K562 (cell line): ENCODE measurements around the gene RYR1. TPM values are rescaled to one million over a fixed set of nuclear protein-coding genes. Genes with fewer than 3 reads are reported as not detected.

Experiments used
- ATF6 ChIP-seq: sonication (generic); formaldehyde crosslinking; IDR thresholded peaks from 2 replicates; pipeline ENCODE4 v1.4.0; 2020; ENCODE audit warnings: mild to moderate bottlenecking, missing genetic modification reagents
- CBFA2T2 ChIP-seq: fragments of 450-650 bp; conservative IDR thresholded peaks from 2 replicates; pipeline ENCODE4 v1.6.1; 2017; ENCODE audit warnings: mild to moderate bottlenecking
- CBFB ChIP-seq: sonication (generic); formaldehyde crosslinking; IDR thresholded peaks from 2 replicates; pipeline ENCODE4 v1.4.0; 2020; ENCODE audit warnings: mild to moderate bottlenecking, missing genetic modification reagents
- DDX20 ChIP-seq: fragments of 450-650 bp; IDR thresholded peaks from 2 replicates; pipeline ENCODE4 v1.6.1; 2016; ENCODE audit warnings: missing genetic modification characterization, low read depth, mild to moderate bottlenecking, missing compliant biosample characterization, moderate library complexity
- E2F6 ChIP-seq, 2 experiments: IDR thresholded peaks; 2 replicates each; pipeline ENCODE4 v1.6.1; 2011; ENCODE audit warnings: borderline replicate concordance in 1 of 2, control low read depth in 1 of 2, low read depth in 1 of 2, low read length in 1 of 2, mild to moderate bottlenecking in 1 of 2, mixed read lengths in 1 of 2, moderate library complexity in 1 of 2; ENCODE audit not compliant: insufficient read depth in 1 of 2, insufficient read length in 1 of 2, poor library complexity in 1 of 2, severe bottlenecking in 1 of 2; ENCODE audit errors: extremely low read depth in 1 of 2
- GTF2B ChIP-seq: IDR thresholded peaks from 2 replicates; pipeline ENCODE4 v1.6.1; 2011; ENCODE audit not compliant: insufficient read length; ENCODE audit errors: extremely low read depth
- HDGF ChIP-seq: fragments of 450-650 bp; IDR thresholded peaks from 2 replicates; pipeline ENCODE4 v1.6.1; 2016
- KLF16 ChIP-seq: IDR thresholded peaks from 2 replicates; pipeline ENCODE4 v1.6.1; 2016; ENCODE audit warnings: antibody characterized with exemption
- MAX ChIP-seq: sonication (generic); formaldehyde crosslinking; IDR thresholded peaks from 2 replicates; pipeline ENCODE4 v1.9.0; 2022; ENCODE audit warnings: mild to moderate bottlenecking, missing genetic modification reagents
- NELFE ChIP-seq: IDR thresholded peaks from 2 replicates; pipeline ENCODE4 v1.6.1; 2011; ENCODE audit warnings: mild to moderate bottlenecking; ENCODE audit not compliant: insufficient read depth, insufficient read length
- NFE2L1 ChIP-seq: fragments of 450-650 bp; IDR thresholded peaks from 2 replicates; pipeline ENCODE4 v1.6.1; 2016; ENCODE audit warnings: missing genetic modification characterization, low read depth, mild to moderate bottlenecking, missing compliant biosample characterization, moderate library complexity, borderline replicate concordance
- PHF8 ChIP-seq: fragments of 200-600 bp; sonication (generic); IDR thresholded peaks from 2 replicates; pipeline ENCODE4 v1.6.1; 2012; ENCODE audit warnings: mixed run types, mild to moderate bottlenecking, inconsistent platforms, low read length, moderate library complexity, borderline replicate concordance
- RBM25 ChIP-seq: fragments of 200-400 bp; formaldehyde crosslinking; IDR thresholded peaks from 2 replicates; pipeline ENCODE4 v1.6.1; 2018; ENCODE audit warnings: low read length, low read depth, moderate library complexity; ENCODE audit not compliant: severe bottlenecking
- SOX6 ChIP-seq: fragments of 450-650 bp; IDR thresholded peaks from 2 replicates; pipeline ENCODE4 v1.6.1; 2014; ENCODE audit warnings: mild to moderate bottlenecking
- SP1 ChIP-seq: sonication (generic); formaldehyde crosslinking; IDR thresholded peaks from 2 replicates; pipeline ENCODE4 v1.8.1; 2022; ENCODE audit warnings: mild to moderate bottlenecking, missing genetic modification reagents
- YBX1 ChIP-seq: fragments of 450-650 bp; IDR thresholded peaks from 2 replicates; pipeline ENCODE4 v1.7.1; 2016; ENCODE audit warnings: mild to moderate bottlenecking
- YY1 ChIP-seq, 3 experiments: IDR thresholded peaks; 2 replicates each; pipeline ENCODE4 v1.6.1; 2011; ENCODE audit warnings: low read length in 2 of 3, mild to moderate bottlenecking in 2 of 3, moderate library complexity in 2 of 3, borderline replicate concordance in 1 of 3, control low read depth in 1 of 3, low read depth in 1 of 3; ENCODE audit not compliant: insufficient read depth in 3 of 3, insufficient replicate concordance in 2 of 3, control insufficient read depth in 1 of 3, insufficient read length in 1 of 3; ENCODE audit errors: extremely low read depth in 1 of 3
- ZBTB33 ChIP-seq: sonication (generic); formaldehyde crosslinking; IDR thresholded peaks from 2 replicates; pipeline ENCODE4 v1.8.1; 2023; ENCODE audit warnings: mild to moderate bottlenecking, missing genetic modification reagents
- ZBTB7A ChIP-seq: IDR thresholded peaks from 2 replicates; pipeline ENCODE4 v1.6.1; 2011; ENCODE audit warnings: low read depth, mild to moderate bottlenecking, low read length, moderate library complexity, borderline replicate concordance; ENCODE audit not compliant: control insufficient read depth
- ZNF707 ChIP-seq: fragments of 250-450 bp; sonication (Bioruptor Pico); conservative IDR thresholded peaks from 2 replicates; pipeline ENCODE4 v1.8.0; 2022; ENCODE audit warnings: inconsistent platforms, mild to moderate bottlenecking, moderate library complexity
- polyA plus RNA-seq, 8 experiments: library from polyadenylated mRNA; depleted of rRNA in 4 of 8; stranded (reverse) in 5 of 8; unstranded in 3 of 8; fragments of >200 nt; fragmentation: Nextera tagmentation in 2 of 8; fragmentation: Illumina TruSeq in 1 of 8; extraction: Ambion mirVana in 2 of 8; extraction: Trizol in 1 of 8; gene quantifications; 2 replicates each; pipeline versions ENCODE4 v1.2.1 to v1.2.3, GENCODE V29; 2011 to 2014; ENCODE audit warnings: inconsistent platforms in 1 of 8, missing spikeins in 1 of 8
- total RNA-seq, 7 experiments: library from RNA; depleted of rRNA in 6 of 7; stranded (reverse); fragments of >200 nt in 6 of 7; fragmentation: Illumina TruSeq in 2 of 7; extraction: Trizol in 2 of 7; gene quantifications; 2 replicates each; pipeline versions ENCODE4 v1.2.1 to v1.2.3, GENCODE V29; 2011 to 2021; ENCODE audit warnings: low replicate concordance in 1 of 7

Gene RYR1
- total and polyA plus RNA-seq, 9 of the 15 experiments (the other 6 are each of a cell fraction or from before 2014, with no cell fraction given), result 0.11 to 7.4 (median 3.7) TPM

- TF ChIP-seq SP1 (CRISPR knock-in tag), result peak; percentile 77; the same call in 1 of the 2 replicates
- 0 out of 2 replicates have a peak, but pooled peaks have one; percentile 80 for TF ChIP-seq CBFB (CRISPR knock-in tag)
- TF ChIP-seq ZBTB7A, result peak; percentile 52; the same call in 1 of the 2 replicates
- no peak for TF ChIP-seq NFE2L1 (tag)
- TF ChIP-seq MAX, result peak; percentile 97
- peak in 2 of 3 experiments; percentile 7 to 77 for TF ChIP-seq YY1 (IDR thresholded peaks at IDR 0.05; ENCODE audit: borderline replicate concordance in 1 of 3, control insufficient read depth in 1 of 3, extremely low read depth in 1 of 3, insufficient read depth in 3 of 3, insufficient read length in 1 of 3, insufficient replicate concordance in 2 of 3, low read depth in 1 of 3, low read length in 2 of 3)
- peak; percentile 99 for TF ChIP-seq HDGF
- TF ChIP-seq KLF16, result no peak
- no peak for TF ChIP-seq RBM25
- no peak for TF ChIP-seq GTF2B
- no peak for TF ChIP-seq CBFA2T2
- TF ChIP-seq ZBTB33 (CRISPR knock-in tag), result peak; percentile 84
- no peak for TF ChIP-seq DDX20 (tag)
- no peak for TF ChIP-seq SOX6
- no peak for TF ChIP-seq ZNF707 (CRISPR knock-in tag)
- peak; percentile 95 to 97 for TF ChIP-seq E2F6 (IDR thresholded peaks at IDR 0.05; ENCODE audit: borderline replicate concordance in 1 of 2, extremely low read depth in 1 of 2, insufficient read depth in 1 of 2, insufficient read length in 1 of 2, low read depth in 1 of 2, low read length in 1 of 2, poor library complexity in 1 of 2, severe bottlenecking in 1 of 2)
- TF ChIP-seq ATF6 (CRISPR knock-in tag), result peak; percentile 79; the same call in 1 of the 2 replicates
- TF ChIP-seq NELFE, result no peak
- TF ChIP-seq YBX1, result no peak
- peak; percentile 61; the same call in 1 of the 2 replicates for TF ChIP-seq PHF8
Observed at GRCh38 chr19:38506723-38507550, 73.4 kb downstream of the RYR1 start (continued).
